ENCODE measurements around the gene STOML1. TPM values are rescaled to one million over a fixed set of nuclear protein-coding genes. Genes with fewer than 3 reads are reported as not detected.

Gene STOML1
- total RNA-seq, 1 experiment from 2014 or later = 19.7 TPM

- Mint-ChIP-seq H3K4me3 (ENCODE audit: low read depth, unreplicated experiment) (no peak overlapping the region), H3K4me1 (ENCODE audit: low read depth, unreplicated experiment) (peaks cover 17% of the 10 kb centered on the region), H3K9me3 (ENCODE audit: low read depth, unreplicated experiment) (no peaks in the 10 kb centered on the region), H3K36me3 (ENCODE audit: insufficient read depth, unreplicated experiment) (no peaks in the 10 kb centered on the region), H3K27ac (ENCODE audit: unreplicated experiment) (no peak overlapping the region), H3K27me3 (ENCODE audit: unreplicated experiment) (no peaks in the 10 kb centered on the region)
- CTCF ChIA-PET = interaction anchor here (2.0 kb wide), 1 partner anchor 14 kb away, joined by 6 read pairs; no protein-coding TSS in a partner anchor
- no peak for TF ChIP-seq CTCF (IDR thresholded peaks at IDR 0.05; ENCODE audit: unreplicated experiment)
- no peak for DNase-seq
- intact Hi-C loops (cut with micrococcal nuclease; ENCODE audit: unreplicated experiment) = no loop called here
- BruUV-seq (replicated peaks) = no TSS peak
These were observed 54.8 kb downstream of the STOML1 start for GRCh38 chr15:73937296-73937695.

GRCh38 chr15:73936588-73937290 lies 55.4 kb downstream of the STOML1 start:
- intact Hi-C loops (cut with micrococcal nuclease; ENCODE audit: unreplicated experiment) = no loop called here
- TF ChIP-seq CTCF (IDR thresholded peaks at IDR 0.05; ENCODE audit: unreplicated experiment) = no peak
- no peak overlapping the region for H3K27ac Mint-ChIP-seq (ENCODE audit: unreplicated experiment)
- no peak overlapping the region for H3K4me3 Mint-ChIP-seq (ENCODE audit: low read depth, unreplicated experiment)
- DNase-seq = no peak
- H3K9me3 Mint-ChIP-seq (ENCODE audit: low read depth, unreplicated experiment) = no peaks in the 10 kb centered on the region
- H3K27me3 Mint-ChIP-seq (ENCODE audit: unreplicated experiment) = peaks cover 5% of the 10 kb centered on the region
- no TSS peak for BruUV-seq (replicated peaks)
- CTCF ChIA-PET = interaction anchor here (1.0 to 2.0 kb wide), 3 partner anchors 9 to 21 kb away, joined by 3 to 6 read pairs (median 4); no protein-coding TSS in a partner anchor
- H3K36me3 Mint-ChIP-seq (ENCODE audit: insufficient read depth, unreplicated experiment) = no peaks in the 10 kb centered on the region
- H3K4me1 Mint-ChIP-seq (ENCODE audit: low read depth, unreplicated experiment) = peaks cover 11% of the 10 kb centered on the region

DNA sequence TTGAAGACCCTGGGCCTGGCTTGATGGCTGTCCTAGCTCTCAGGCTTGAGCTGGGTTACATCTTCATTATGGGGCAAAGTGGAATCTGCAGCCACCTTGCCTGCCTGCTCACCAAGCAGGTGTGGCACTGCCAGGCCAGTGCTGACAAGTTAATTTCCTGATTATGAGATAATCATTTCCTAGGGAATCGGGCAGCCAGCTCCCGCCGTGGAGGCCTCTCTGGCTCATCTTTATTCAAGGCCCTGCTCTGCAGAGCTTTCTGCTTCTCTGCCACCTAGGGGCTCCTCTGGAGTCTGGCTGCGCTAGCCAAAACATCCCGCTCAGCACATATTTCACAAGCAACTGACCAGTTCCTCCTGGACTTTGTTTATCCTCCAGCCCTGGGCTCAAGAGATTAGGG lies 55.9 kb downstream of the STOML1 start:
- Mint-ChIP-seq H3K4me3 (ENCODE audit: low read depth, unreplicated experiment) (no peak overlapping the region), H3K9me3 (ENCODE audit: low read depth, unreplicated experiment) (no peaks in the 10 kb centered on the region), H3K27me3 (ENCODE audit: unreplicated experiment) (peaks cover 11% of the 10 kb centered on the region), H3K4me1 (ENCODE audit: low read depth, unreplicated experiment) (peaks cover 6% of the 10 kb centered on the region), H3K27ac (ENCODE audit: unreplicated experiment) (no peak overlapping the region), H3K36me3 (ENCODE audit: insufficient read depth, unreplicated experiment) (no peaks in the 10 kb centered on the region)
- CTCF ChIA-PET = interaction anchor here (0.6 to 2.0 kb wide), 5 partner anchors 8 to 572 kb away, joined by 3 to 6 read pairs (median 3); no protein-coding TSS in a partner anchor
- DNase-seq = no peak
- TF ChIP-seq CTCF (IDR thresholded peaks at IDR 0.05; ENCODE audit: unreplicated experiment) = no peak
- intact Hi-C loops (cut with micrococcal nuclease; ENCODE audit: unreplicated experiment) = no loop called here
- no TSS peak for BruUV-seq (replicated peaks)

GRCh38 chr15:73935547-73935946 lies 56.5 kb downstream of the STOML1 start:
- DNase-seq = no peak

More at GRCh38 chr15:73935547-73935946, 56.5 kb downstream of the STOML1 start:
- Mint-ChIP-seq H3K27me3 (ENCODE audit: unreplicated experiment) (peaks cover 17% of the 10 kb centered on the region), H3K9me3 (ENCODE audit: low read depth, unreplicated experiment) (no peaks in the 10 kb centered on the region), H3K36me3 (ENCODE audit: insufficient read depth, unreplicated experiment) (no peaks in the 10 kb centered on the region), H3K4me3 (ENCODE audit: low read depth, unreplicated experiment) (no peak overlapping the region), H3K27ac (ENCODE audit: unreplicated experiment) (no peak overlapping the region), H3K4me1 (ENCODE audit: low read depth, unreplicated experiment) (peaks cover 6% of the 10 kb centered on the region)
- BruUV-seq (replicated peaks) = no TSS peak
- no peak for TF ChIP-seq CTCF (IDR thresholded peaks at IDR 0.05; ENCODE audit: unreplicated experiment)
- CTCF ChIA-PET = interaction anchor here (0.6 to 2.0 kb wide), 5 partner anchors 8 to 573 kb away, joined by 3 to 6 read pairs (median 3); no protein-coding TSS in a partner anchor
- intact Hi-C loops (cut with micrococcal nuclease; ENCODE audit: unreplicated experiment) = no loop called here

Data from Calu3 (cell line).